ENCODE results near the gene EFNA5.

EFNA5 gene

GRCh38 chr5:107541400-107541799 is 129.3 kb downstream of the EFNA5 start:
- DNase-seq = no peak

- DNase-seq = no peak
Measured at GRCh38 chr5:107539726-107540330, 130.9 kb downstream of the EFNA5 start.

GRCh38 chr5:107538805-107539445 is 131.8 kb downstream of the EFNA5 start:
- DNase-seq = no peak

GRCh38 chr5:107538331-107538730 is 132.4 kb downstream of the EFNA5 start:
- peak; percentile 8 for DNase-seq

- DNase-seq = no peak
Measured at GRCh38 chr5:107535849-107536248, 134.9 kb downstream of the EFNA5 start.

- peak; percentile 35 for DNase-seq
Measured at GRCh38 chr5:107533910-107534876, 136.5 kb downstream of the EFNA5 start.

GRCh38 chr5:107532916-107533315 is 137.8 kb downstream of the EFNA5 start:
- DNase-seq = no peak

- DNase-seq = no peak
Measured at GRCh38 chr5:107532169-107532878, 138.4 kb downstream of the EFNA5 start.

GRCh38 chr5:107531308-107531707 is 139.4 kb downstream of the EFNA5 start:
- DNase-seq = no peak

- no peak for DNase-seq
Measured at GRCh38 chr5:107529618-107530017, 141.1 kb downstream of the EFNA5 start.

- DNase-seq = no peak
Measured at GRCh38 chr5:107526270-107526937, 144.3 kb downstream of the EFNA5 start.

GRCh38 chr5:107524111-107524510 is 146.6 kb downstream of the EFNA5 start:
- DNase-seq = no peak

GRCh38 chr5:107523029-107523680 is 147.6 kb downstream of the EFNA5 start:
- DNase-seq = no peak

GRCh38 chr5:107522456-107522855 is 148.3 kb downstream of the EFNA5 start:
- no peak for DNase-seq

- DNase-seq = no peak
Measured at GRCh38 chr5:107519900-107520354, 150.8 kb downstream of the EFNA5 start.

GRCh38 chr5:107518616-107519015 is 152.1 kb downstream of the EFNA5 start:
- no peak for DNase-seq

- DNase-seq = no peak
Measured at GRCh38 chr5:107518190-107518589, 152.5 kb downstream of the EFNA5 start.

- DNase-seq = no peak
Measured at GRCh38 chr5:107517185-107518033, 153.3 kb downstream of the EFNA5 start.

GRCh38 chr5:107516452-107517184 is 154.1 kb downstream of the EFNA5 start:
- DNase-seq = no peak

GRCh38 chr5:107515521-107516080 is 155.1 kb downstream of the EFNA5 start:
- no peak for DNase-seq

All from NCI-H1105 treated with DMSO at 0.1 percent for 48 hours (cell line).